Neural cell (in vitro differentiated cells): ENCODE data around the gene MED27. TPM values are rescaled to one million over a fixed set of nuclear protein-coding genes. Genes with fewer than 3 reads are reported as not detected.

Experiments
- H2AFZ ChIP-seq: fragments of 200-600, 300-800 bp; sonication (generic), shearing (Covaris generic); 2 replicates; pipeline ENCODE4 v1.6.0; 2014; ENCODE audit warnings: low read depth, mild to moderate bottlenecking, antibody characterized with exemption, low read length, moderate library complexity
- H3F3A ChIP-seq: fragments of 200-600 bp; shearing (Covaris generic); 2 replicates; pipeline ENCODE4 v1.6.1; 2016; ENCODE audit warnings: mild to moderate bottlenecking, moderate library complexity, mixed read lengths, antibody characterized with exemption, low read length; ENCODE audit not compliant: insufficient read depth, poor library complexity, severe bottlenecking
- H3K27ac ChIP-seq: fragments of 200-600, 300-800 bp; sonication (generic), shearing (Covaris generic); 2 replicates; pipeline ENCODE4 v1.5.1; 2014; ENCODE audit warnings: mild to moderate bottlenecking, low read length, moderate library complexity
- H3K27me3 ChIP-seq: fragments of 300-800, 200-600 bp; sonication (generic), shearing (Covaris generic); 2 replicates; pipeline ENCODE4 v1.6.0; 2014; ENCODE audit warnings: mild to moderate bottlenecking, low read depth, low read length, moderate library complexity; ENCODE audit not compliant: insufficient read depth
- H3K36me3 ChIP-seq: fragments of 300-800, 200-600 bp; sonication (generic), shearing (Covaris generic); 2 replicates; pipeline ENCODE4 v1.5.1; 2014; ENCODE audit warnings: mild to moderate bottlenecking, antibody characterized with exemption, low read length, moderate library complexity; ENCODE audit not compliant: insufficient read depth
- H3K4me2 ChIP-seq: fragments of 300-800, 200-600 bp; sonication (generic), shearing (Covaris generic); 2 replicates; pipeline ENCODE4 v1.6.0; 2014; ENCODE audit warnings: mild to moderate bottlenecking, low read length
- H3K4me3 ChIP-seq: fragments of 300-800, 200-600 bp; sonication (generic), shearing (Covaris generic); 2 replicates; pipeline ENCODE4 v1.5.1; 2014; ENCODE audit warnings: mild to moderate bottlenecking, low read length, moderate library complexity
- H3K79me2 ChIP-seq: fragments of 200-600 bp; shearing (Covaris generic); replicated peaks from 2 replicates; pipeline ENCODE4 v1.6.0; 2014; ENCODE audit warnings: mild to moderate bottlenecking, low read length, moderate library complexity; ENCODE audit not compliant: insufficient read depth
- H3K9ac ChIP-seq: fragments of 300-800, 200-600 bp; sonication (generic), shearing (Covaris generic); 2 replicates; pipeline ENCODE4 v1.6.1; 2016; ENCODE audit warnings: mild to moderate bottlenecking, low read length, mixed read lengths
- H3K9me2 ChIP-seq: fragments of 200-600 bp; shearing (Covaris generic); 2 replicates; pipeline ENCODE4 v1.6.1; 2016; ENCODE audit warnings: mild to moderate bottlenecking, low read length, mixed read lengths; ENCODE audit not compliant: insufficient read depth
- H3K9me3 ChIP-seq: fragments of 200-600, 300-800 bp; sonication (generic), shearing (Covaris generic); 2 replicates; pipeline ENCODE4 v1.6.1; 2016; ENCODE audit warnings: mild to moderate bottlenecking, mixed run types, low read length, moderate library complexity, mixed read lengths
- H4K20me1 ChIP-seq: fragments of 200-600 bp; shearing (Covaris generic); 2 replicates; pipeline ENCODE4 v1.6.1; 2016; ENCODE audit warnings: mild to moderate bottlenecking, mixed run types; ENCODE audit not compliant: insufficient read depth
- EP300 ChIP-seq: fragments of 450-650 bp; conservative IDR thresholded peaks from 2 replicates; pipeline ENCODE4 v1.6.1; 2014; ENCODE audit warnings: antibody characterized with exemption, mild to moderate bottlenecking, moderate library complexity; ENCODE audit not compliant: poor library complexity, severe bottlenecking
- EZH2 ChIP-seq: fragments of 200-600, 300-800 bp; shearing (Covaris generic), sonication (generic); IDR thresholded peaks from 2 replicates; pipeline ENCODE4 v1.6.1; 2014; ENCODE audit warnings: antibody characterized with exemption, low read length, borderline replicate concordance, mild to moderate bottlenecking; ENCODE audit not compliant: insufficient read depth, poor library complexity, severe bottlenecking
- MXI1 ChIP-seq: fragments of 450-650 bp; conservative IDR thresholded peaks from 2 replicates; pipeline ENCODE4 v1.6.1; 2014; ENCODE audit warnings: antibody characterized with exemption, mild to moderate bottlenecking; ENCODE audit not compliant: poor library complexity, severe bottlenecking
- POLR2AphosphoS5 ChIP-seq: IDR thresholded peaks from 2 replicates; pipeline ENCODE4 v1.6.1; 2012
- RAD21 ChIP-seq: fragments of 450-650 bp; conservative IDR thresholded peaks from 2 replicates; pipeline ENCODE4 v1.6.1; 2014; ENCODE audit warnings: antibody characterized with exemption, mild to moderate bottlenecking, moderate library complexity
- SMC3 ChIP-seq: fragments of 450-650 bp; conservative IDR thresholded peaks from 2 replicates; pipeline ENCODE4 v1.6.1; 2014; ENCODE audit warnings: antibody characterized with exemption, mild to moderate bottlenecking, moderate library complexity; ENCODE audit not compliant: poor library complexity
- TAF1 ChIP-seq: IDR thresholded peaks from 2 replicates; pipeline ENCODE4 v1.6.1; 2012; ENCODE audit warnings: low read depth
- polyA plus RNA-seq: library from polyadenylated mRNA; depleted of rRNA; stranded (reverse); fragments of >200 nt; gene quantifications from 2 replicates; pipeline ENCODE4 v1.2.3, GENCODE V29; 2014
- TF ChIP-seq, protein P1 (sequence below): IDR thresholded peaks from 2 replicates; pipeline ENCODE4 v1.6.1; 2012; ENCODE audit warnings: borderline replicate concordance
- TF ChIP-seq, protein P2 (sequence below): fragments of 450-650 bp; IDR thresholded peaks from 2 replicates; pipeline ENCODE4 v1.5.1; 2014; ENCODE audit warnings: antibody characterized with exemption, mild to moderate bottlenecking, moderate library complexity; ENCODE audit not compliant: poor library complexity, severe bottlenecking

MED27 gene
- polyA plus RNA-seq, 1 donor from 2014 or later, result 7.5 TPM

- Histone ChIP-seq H3K9me3 (no peaks in the 10 kb centered on the region), H3K9ac (no peak overlapping the region), H3F3A (no peaks in the 10 kb centered on the region), H3K27me3 (no peaks in the 10 kb centered on the region), H3K27ac (no peak overlapping the region), H3K36me3 (no peaks in the 10 kb centered on the region), H4K20me1 (no peaks in the 10 kb centered on the region), H3K4me2 (no peak overlapping the region), H3K4me3 (no peak overlapping the region), H3K79me2 (no peaks in the 10 kb centered on the region), H3K9me2 (no peaks in the 10 kb centered on the region), H2AFZ (no peak overlapping the region)
- TF ChIP-seq POLR2AphosphoS5 (no peak), SMC3 (no peak), EP300 (no peak), TAF1 (no peak), RAD21 (no peak), MXI1 (no peak), EZH2 (no peak)
- TF ChIP-seq, protein P1, sequence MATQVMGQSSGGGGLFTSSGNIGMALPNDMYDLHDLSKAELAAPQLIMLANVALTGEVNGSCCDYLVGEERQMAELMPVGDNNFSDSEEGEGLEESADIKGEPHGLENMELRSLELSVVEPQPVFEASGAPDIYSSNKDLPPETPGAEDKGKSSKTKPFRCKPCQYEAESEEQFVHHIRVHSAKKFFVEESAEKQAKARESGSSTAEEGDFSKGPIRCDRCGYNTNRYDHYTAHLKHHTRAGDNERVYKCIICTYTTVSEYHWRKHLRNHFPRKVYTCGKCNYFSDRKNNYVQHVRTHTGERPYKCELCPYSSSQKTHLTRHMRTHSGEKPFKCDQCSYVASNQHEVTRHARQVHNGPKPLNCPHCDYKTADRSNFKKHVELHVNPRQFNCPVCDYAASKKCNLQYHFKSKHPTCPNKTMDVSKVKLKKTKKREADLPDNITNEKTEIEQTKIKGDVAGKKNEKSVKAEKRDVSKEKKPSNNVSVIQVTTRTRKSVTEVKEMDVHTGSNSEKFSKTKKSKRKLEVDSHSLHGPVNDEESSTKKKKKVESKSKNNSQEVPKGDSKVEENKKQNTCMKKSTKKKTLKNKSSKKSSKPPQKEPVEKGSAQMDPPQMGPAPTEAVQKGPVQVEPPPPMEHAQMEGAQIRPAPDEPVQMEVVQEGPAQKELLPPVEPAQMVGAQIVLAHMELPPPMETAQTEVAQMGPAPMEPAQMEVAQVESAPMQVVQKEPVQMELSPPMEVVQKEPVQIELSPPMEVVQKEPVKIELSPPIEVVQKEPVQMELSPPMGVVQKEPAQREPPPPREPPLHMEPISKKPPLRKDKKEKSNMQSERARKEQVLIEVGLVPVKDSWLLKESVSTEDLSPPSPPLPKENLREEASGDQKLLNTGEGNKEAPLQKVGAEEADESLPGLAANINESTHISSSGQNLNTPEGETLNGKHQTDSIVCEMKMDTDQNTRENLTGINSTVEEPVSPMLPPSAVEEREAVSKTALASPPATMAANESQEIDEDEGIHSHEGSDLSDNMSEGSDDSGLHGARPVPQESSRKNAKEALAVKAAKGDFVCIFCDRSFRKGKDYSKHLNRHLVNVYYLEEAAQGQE, result no peak
- TF ChIP-seq, protein P2, sequence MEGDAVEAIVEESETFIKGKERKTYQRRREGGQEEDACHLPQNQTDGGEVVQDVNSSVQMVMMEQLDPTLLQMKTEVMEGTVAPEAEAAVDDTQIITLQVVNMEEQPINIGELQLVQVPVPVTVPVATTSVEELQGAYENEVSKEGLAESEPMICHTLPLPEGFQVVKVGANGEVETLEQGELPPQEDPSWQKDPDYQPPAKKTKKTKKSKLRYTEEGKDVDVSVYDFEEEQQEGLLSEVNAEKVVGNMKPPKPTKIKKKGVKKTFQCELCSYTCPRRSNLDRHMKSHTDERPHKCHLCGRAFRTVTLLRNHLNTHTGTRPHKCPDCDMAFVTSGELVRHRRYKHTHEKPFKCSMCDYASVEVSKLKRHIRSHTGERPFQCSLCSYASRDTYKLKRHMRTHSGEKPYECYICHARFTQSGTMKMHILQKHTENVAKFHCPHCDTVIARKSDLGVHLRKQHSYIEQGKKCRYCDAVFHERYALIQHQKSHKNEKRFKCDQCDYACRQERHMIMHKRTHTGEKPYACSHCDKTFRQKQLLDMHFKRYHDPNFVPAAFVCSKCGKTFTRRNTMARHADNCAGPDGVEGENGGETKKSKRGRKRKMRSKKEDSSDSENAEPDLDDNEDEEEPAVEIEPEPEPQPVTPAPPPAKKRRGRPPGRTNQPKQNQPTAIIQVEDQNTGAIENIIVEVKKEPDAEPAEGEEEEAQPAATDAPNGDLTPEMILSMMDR, result no peak
These were observed 129.2 kb downstream of the MED27 start for GRCh38 chr9:131950487-131950886.

- Histone ChIP-seq H3K9ac (no peak overlapping the region), H3K9me2 (no peaks in the 10 kb centered on the region), H3K27ac (no peak overlapping the region), H4K20me1 (no peaks in the 10 kb centered on the region), H3K79me2 (no peaks in the 10 kb centered on the region), H3K27me3 (no peaks in the 10 kb centered on the region), H3K4me2 (no peak overlapping the region), H3K36me3 (no peaks in the 10 kb centered on the region), H3K9me3 (no peaks in the 10 kb centered on the region), H3F3A (no peaks in the 10 kb centered on the region), H3K4me3 (no peak overlapping the region), H2AFZ (no peak overlapping the region)
- TF ChIP-seq EZH2 (no peak), MXI1 (no peak), TAF1 (no peak), SMC3 (no peak), POLR2AphosphoS5 (no peak), RAD21 (no peak), EP300 (no peak)
- TF ChIP-seq, protein P1, result no peak
- TF ChIP-seq, protein P2, result no peak
These were observed 133.5 kb downstream of the MED27 start for GRCh38 chr9:131946180-131946579.
